Colon (tissue), 2 donors: Measurements from ENCODE around the gene RBM38.

ENCODE experiments used
- FAIRE-seq: peaks from 2 replicates; lab custom pipeline; 2012; peaks lifted over from hg19 to GRCh38; lab: Jason Lieb, UNC
- donor health status: control.
- donor health status: control.

The RBM38 gene

GRCh38 chr20:57404006-57404405, 12.8 kb downstream of the RBM38 start:
- no peak for FAIRE-seq

- FAIRE-seq, result no peak
Observed at GRCh38 chr20:57404419-57405072, 13.3 kb downstream of the RBM38 start.

DNA sequence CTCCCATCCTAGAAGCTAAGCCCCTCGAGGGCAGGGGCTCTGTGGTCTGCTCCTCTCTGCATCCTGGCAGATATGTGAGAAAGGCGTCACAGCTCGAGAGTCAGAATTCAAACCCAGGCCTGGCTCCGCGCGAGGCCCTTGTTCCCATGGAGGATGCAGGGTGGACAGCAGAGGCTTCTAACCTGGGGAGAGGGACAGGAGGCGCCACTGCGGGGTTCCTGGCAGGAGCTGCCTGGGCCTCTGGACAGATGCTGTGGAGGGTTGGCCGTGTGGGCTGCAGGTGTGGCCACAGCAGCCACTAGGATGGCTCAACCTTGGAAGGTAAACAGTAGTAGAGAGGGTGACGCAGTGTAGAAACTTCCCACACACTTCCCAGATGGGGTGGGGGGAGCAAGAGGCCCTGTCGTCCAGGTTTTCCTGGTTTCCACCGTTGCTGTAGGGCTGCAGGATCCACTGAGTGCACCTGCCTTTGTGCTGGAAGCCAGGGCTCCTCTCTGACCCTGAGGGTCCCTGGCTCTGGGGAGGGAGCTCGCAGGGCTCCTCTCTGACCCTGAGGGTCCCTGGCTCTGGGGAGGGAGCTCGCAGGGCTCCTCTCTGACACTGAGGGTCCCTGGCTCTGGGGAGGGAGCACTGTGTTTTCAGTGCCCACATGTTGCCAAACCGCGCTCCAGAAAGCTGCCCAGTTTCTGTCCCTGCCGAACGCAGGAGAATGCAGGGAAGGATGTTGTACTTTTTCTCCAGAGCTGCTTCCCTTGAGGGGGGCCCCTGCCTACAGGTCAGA, 14.2 kb downstream of the RBM38 start:
- FAIRE-seq, result no peak

DNA sequence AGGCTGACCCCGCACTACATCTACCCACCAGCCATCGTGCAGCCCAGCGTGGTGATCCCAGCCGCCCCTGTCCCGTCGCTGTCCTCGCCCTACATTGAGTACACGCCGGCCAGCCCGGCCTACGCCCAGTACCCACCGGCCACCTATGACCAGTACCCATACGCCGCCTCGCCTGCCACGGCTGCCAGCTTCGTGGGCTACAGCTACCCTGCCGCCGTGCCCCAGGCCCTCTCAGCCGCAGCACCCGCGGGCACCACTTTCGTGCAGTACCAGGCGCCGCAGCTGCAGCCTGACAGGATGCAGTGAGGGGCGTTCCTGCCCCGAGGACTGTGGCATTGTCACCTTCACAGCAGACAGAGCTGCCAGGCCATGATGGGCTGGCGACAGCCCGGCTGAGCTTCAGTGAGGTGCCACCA, 16.4 kb downstream of the RBM38 start:
- FAIRE-seq, result no peak

GRCh38 chr20:57408131-57408530, 16.9 kb downstream of the RBM38 start:
- FAIRE-seq, result no peak

DNA sequence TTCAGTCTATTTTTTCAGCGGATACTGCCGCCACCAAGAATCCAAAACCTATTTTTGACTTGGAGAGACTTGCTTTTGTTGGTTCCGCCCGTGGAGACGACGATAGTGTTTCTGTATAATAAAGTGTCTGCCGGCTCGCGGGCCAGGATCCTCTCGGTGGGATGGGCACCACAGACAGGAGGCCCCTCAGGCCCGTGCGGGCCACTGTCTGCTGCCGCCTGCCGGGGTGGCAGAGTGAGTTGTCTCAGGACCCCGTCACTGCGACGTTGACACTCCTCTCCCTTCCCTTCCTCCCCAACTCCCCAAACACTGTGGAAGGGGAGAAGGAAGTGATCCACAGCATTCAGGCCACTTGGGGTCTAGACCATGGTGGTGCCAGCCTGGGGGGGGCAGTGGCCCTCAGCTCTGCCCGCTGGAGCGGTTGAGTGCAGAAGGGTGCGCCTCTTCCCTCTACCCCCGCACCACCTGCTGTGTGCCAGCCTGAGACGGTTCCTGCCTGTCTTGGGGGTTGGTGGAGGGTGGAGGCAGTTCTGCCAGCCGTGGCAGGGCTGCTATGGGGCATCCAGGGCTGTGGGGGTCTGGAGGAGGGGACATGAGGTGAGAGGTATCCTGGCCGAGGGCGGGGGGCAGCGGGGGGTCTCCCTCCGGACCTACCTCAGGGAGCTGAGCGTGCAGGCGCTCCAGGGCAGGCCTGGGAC, 17.5 kb downstream of the RBM38 start:
- FAIRE-seq, result no peak

DNA sequence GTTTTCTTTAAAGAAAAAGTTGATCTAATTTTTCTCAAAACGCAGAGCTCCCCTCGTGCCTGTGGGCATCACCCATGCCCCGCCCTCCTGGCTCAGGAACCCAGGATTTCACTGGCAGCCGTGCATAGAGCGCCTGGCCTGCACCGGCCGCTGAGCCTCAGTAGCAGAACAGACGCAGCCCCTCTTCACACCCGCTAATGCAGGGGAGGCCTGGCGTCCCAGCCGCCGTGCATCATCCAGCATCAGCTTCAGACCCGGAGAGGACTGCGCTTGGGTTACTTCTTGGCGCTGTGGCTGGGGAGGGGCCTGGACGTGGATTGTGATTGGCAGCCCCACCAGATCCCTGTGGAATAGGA, 18.1 kb downstream of the RBM38 start:
- FAIRE-seq, result no peak

DNA sequence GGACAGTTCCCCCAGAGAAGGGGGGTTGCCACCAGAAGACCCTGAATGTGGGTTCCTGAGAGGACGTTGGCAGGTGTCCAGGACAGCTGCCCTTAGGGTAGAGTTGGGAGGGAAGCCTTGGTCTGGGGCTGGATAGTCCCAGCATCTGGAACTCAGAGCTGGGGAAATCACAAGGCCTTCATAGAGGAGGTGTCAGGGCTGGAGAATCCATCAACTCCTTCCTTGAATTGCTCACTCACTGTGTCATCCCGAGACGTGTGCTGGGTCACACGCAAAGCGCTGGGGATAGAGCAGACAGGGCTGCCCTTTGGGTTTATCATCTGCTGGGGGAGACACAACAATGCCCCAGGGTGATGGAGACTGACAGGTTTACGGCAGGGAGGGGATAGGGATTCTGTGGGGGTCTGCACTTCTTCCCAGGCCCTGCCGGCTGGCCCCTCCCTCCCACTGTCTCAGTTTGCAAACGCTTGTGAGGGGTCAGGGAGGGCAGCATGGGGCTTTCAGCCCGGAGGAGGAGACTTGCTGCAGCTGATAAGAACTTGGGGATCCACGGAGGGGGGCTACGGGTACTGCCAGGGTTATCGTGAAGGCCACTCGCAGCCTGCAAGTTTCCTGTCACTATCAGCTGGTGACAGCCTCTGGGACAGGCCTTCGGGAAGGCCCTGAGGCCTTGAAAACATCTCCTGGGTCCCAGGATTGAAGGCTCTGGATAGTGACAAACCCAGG, 18.6 kb downstream of the RBM38 start:
- no peak for FAIRE-seq

- no peak for FAIRE-seq
Observed at GRCh38 chr20:57410398-57410920, 19.3 kb downstream of the RBM38 start.

- FAIRE-seq, result no peak
Observed at GRCh38 chr20:57410924-57411323, 19.7 kb downstream of the RBM38 start.

DNA sequence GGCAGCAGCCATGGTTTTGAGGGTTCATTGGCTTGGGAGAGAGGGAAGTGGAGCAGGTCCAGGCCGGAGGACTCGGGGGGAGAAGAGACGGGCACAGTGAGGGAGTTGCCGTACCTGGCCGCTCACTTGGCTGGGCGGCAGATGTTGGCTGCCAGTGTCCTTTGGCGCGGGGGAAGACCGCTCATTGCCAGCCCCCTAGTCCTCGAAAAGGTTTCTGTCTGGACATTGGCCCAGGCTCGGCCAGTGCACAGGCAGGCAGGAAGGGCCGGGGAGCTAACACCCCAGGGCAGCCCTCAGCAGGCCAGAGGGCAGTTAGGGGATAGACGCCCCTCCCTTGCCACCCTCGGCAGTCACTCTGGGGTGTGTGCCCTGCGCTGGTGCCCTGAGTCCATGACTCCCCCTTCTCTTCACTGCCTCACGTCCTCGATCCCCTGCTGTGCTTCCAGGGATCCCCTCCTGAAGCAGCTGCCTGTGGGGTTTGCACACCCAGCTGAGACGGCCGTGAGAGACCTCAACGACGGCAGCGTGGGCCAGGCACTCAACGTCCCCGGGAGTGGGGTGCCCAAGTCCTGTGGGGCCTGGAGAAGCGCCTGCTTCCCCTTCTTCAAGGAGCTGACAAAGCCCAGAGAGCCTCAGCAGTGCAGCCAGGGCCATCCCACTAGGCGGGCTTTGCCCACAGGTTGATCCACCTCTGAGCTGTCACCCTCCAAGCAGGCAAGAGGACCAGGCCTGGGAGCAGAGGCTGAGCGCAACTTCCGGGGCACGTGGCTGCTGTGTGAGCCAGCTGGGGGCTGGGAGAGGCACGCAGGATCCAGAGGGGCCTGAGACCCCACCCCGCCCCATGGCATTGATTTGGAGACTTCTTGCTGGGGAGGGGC, 20.4 kb downstream of the RBM38 start:
- FAIRE-seq, result no peak

DNA sequence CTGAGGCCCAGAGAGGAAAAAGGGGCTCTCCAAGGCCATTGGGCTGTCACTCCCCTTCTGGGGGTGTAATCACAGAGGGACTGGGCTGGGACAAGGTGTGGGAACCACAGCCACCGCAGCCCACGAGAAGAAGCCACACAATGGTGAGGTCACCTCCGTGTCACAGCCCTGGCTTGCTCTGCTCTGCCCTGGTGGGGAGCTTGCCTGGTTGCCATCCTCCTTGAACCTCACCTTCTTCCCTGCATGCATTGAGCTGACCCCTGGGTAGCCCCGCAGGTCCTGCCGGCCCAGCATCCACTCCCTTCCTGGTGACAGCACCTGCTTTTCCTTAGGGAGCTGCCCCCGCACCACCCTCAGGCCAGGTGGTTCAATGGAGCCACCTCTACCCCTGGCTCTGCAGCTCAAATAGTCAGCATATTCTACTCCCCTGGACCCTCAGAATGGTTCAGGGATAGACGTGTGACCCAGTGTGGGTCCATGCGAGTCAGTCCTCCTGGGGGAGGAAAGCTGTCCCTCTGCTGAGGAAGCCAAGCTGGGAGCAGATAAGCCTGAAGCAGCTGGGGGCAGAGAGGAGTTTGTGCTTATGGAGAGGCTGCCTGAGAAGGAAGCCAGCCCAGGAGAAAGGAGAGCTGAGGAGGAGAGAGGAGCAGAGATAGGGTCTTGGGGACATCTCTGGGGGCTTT, 21.3 kb downstream of the RBM38 start:
- no peak for FAIRE-seq

DNA sequence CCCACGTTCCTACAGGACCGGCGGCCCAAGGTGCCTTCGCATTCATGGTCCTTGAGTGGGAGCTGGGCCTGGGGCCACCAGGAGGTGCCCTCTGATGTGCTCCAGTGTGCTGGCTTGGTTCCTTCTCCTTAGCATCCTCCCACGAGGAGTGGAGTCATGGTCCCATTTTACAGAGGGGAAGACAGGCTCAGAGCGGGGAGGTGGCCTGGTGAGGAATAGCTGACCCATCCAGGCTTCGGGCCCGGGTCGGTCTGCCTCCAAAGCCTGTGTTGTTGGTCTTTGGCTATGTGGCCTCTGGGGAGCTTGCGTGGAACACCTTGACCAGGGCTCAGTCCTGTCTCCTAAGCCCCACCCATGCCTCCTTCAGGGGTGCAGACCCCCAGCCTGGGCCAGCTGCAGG, 22.8 kb downstream of the RBM38 start:
- no peak for FAIRE-seq

- FAIRE-seq, result no peak
Observed at GRCh38 chr20:57414867-57415592, 23.8 kb downstream of the RBM38 start.

GRCh38 chr20:57415771-57416170, 24.6 kb downstream of the RBM38 start:
- FAIRE-seq, result no peak

GRCh38 chr20:57416296-57417022, 25.3 kb downstream of the RBM38 start:
- FAIRE-seq, result no peak

GRCh38 chr20:57417051-57417689, 26.0 kb downstream of the RBM38 start:
- no peak for FAIRE-seq

DNA sequence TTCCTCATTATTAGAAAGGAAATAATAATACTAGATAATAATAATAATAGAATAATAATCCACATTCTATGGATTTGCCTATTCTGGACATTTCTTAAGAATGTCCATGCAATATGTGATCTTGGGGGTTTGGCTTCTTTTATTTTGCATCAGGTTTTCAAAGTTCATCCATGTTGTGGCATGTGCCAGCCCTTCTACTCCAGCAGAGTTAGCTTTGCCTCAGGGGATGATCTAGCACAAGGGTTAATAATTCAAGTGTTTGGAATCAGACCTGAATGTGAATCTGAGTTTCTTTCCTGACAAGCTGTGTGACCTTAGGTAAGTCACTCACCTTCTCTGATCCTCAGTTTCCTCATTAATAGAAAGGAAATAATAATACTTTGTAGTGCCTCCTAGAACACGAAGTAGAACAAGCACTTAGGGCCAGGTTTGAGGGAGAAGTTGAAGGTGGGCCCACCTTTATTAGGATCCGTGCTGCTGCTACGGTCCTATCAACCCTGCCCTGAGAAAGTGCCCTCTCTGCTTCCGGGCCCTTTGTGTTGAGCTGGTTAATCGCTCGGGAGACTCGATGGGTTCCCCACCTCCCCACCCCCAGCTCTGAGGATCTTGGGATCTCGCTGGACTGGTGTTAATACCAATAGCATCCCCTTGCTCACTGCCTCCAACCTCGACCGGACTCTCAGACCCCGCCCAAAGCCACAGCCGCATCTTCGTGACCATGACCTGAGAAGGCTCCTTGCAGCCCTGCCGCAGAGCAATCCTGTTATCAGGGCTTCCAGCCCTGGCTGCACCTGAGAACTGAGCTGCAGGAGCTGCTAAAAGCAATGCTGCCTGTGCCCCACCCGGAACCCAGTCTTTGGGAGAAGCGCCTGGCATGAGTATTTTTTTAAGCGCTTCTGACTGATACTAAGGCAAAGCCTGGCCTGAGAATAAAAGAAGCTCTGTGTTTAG, 26.9 kb downstream of the RBM38 start:
- FAIRE-seq, result no peak
